ENCODE data around the gene GATAD2A.

Gene GATAD2A

DNA sequence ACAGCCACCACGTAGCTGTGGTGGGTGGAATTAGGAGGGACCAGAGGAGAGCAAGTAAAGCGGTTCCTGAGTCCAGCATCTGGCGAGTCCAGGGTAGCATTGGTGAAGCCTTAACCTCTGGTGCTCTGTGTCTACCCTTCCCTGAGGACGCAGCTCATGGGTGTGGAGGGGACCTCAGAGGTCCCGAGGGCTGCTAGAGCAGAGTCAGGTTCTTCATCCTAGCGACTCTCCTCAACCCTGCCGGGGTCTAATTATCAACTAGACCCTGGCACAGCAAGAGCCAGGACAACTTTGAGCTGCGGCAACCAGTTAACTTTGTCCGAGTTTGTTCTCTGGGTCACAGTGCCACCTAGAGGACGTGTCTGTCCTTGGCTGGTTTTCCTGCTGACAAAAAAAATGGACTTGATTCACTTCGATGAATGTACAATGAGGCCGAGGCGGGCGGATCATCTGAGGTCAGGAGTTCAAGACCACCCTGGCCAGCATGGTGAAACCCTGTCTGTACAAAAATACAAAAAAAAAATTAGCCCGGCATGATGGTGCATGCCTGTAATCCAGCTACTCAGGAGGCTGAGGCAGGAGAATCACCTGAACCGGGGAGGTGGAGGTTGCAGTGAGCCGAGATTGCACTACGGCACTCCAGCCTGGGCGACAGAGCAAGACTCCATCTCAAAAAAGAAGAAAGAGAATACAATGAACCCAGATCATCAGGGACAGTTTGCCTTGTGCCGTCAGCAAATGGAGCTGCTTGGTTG, 84.9 kb downstream of the GATAD2A start:
- CTCF ChIA-PET: interaction anchor here (0.5 to 1.5 kb wide), 26 partner anchors 11 to 792 kb away, joined by 3 to 8 read pairs (median 3); partner anchors contain the start of gene GATAD2A
- H3K27ac ChIP-seq: peak overlapping the region; percentile 90

DNA sequence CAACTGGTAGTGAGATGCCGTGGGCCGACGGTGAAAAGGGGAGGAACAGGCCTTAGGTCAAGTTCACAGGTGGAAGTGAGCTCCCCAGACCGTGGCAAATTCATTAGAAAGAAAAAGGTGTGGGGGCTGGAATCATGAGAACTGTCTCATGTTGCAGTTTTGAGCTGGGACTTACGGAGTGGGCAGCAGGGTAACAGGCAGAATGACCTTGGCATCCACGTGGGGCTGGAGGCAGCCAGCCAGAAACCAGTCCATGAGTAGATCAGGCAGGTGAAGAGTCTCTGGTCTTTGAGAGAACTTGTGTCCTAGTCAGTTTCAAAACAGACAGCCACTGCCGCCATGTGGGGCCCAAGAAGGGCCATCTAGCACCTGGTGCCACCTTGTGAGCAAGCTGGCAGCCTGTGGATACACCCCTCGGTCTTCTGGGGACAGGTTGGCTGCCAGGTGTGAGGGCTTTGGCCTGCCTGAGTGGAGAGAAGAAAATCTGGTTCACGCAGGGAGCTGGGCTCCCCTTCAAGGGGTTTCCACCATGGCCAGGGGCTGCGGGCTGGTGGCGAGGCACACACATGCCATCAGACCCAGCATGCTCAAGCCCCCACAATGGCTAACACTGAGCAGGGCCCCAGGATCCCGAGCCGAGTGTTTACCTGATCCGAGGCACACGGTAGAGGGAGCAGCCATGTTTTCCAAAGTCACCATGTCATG, 86.0 kb downstream of the GATAD2A start:
- TF ChIP-seq, protein P1, sequence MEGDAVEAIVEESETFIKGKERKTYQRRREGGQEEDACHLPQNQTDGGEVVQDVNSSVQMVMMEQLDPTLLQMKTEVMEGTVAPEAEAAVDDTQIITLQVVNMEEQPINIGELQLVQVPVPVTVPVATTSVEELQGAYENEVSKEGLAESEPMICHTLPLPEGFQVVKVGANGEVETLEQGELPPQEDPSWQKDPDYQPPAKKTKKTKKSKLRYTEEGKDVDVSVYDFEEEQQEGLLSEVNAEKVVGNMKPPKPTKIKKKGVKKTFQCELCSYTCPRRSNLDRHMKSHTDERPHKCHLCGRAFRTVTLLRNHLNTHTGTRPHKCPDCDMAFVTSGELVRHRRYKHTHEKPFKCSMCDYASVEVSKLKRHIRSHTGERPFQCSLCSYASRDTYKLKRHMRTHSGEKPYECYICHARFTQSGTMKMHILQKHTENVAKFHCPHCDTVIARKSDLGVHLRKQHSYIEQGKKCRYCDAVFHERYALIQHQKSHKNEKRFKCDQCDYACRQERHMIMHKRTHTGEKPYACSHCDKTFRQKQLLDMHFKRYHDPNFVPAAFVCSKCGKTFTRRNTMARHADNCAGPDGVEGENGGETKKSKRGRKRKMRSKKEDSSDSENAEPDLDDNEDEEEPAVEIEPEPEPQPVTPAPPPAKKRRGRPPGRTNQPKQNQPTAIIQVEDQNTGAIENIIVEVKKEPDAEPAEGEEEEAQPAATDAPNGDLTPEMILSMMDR (conservative IDR thresholded peaks at IDR 0.05; ENCODE audit: low read depth): no peak
- DNase-seq (ENCODE audit: low spot score): no peak
- CTCF ChIA-PET: interaction anchor here (0.8 to 1.5 kb wide), 7 partner anchors 12 to 791 kb away, joined by 3 to 8 read pairs (median 3); partner anchors contain the start of gene GATAD2A
- peak overlapping the region; percentile 25 for H3K27ac ChIP-seq
- POLR2A ChIA-PET (ENCODE audit: low non-redundant PET): no interaction called here

More for the DNA sequence above, 84.9 kb downstream of the GATAD2A start:
- DNase-seq (ENCODE audit: low spot score): peak; percentile 75
- POLR2A ChIA-PET (ENCODE audit: low non-redundant PET): no interaction called here
- TF ChIP-seq, protein P1 (conservative IDR thresholded peaks at IDR 0.05; ENCODE audit: low read depth): peak; percentile 93

DNA sequence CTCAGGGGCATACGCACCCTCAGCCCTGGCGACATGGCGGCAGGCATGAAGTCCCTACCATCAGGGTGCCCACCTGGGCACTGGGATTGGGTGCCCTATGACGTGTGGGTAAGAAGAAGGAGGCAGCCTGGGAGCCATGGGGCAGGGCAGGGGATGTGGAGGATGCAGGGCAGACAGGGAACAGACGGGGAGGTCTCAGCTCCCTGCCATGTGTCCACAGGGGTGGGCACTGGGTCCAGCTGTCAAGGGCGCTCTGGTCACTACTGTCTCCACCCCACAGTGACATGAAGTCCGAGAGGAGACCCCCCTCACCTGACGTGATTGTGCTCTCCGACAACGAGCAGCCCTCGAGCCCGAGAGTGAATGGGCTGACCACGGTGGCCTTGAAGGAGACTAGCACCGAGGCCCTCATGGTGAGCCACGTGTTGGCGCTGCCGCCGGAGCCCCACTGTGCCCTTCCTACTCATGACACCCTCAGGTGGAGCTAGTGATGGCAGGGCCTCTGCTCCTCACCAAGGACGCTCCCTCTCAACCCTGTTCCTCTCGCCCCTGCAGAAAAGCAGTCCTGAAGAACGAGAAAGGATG, 86.6 kb downstream of the GATAD2A start:
- POLR2A ChIA-PET (ENCODE audit: low non-redundant PET): no interaction called here
- DNase-seq (ENCODE audit: low spot score): no peak
- TF ChIP-seq, protein P1 (conservative IDR thresholded peaks at IDR 0.05; ENCODE audit: low read depth): no peak
- peak overlapping the region; percentile 25 for H3K27ac ChIP-seq
- CTCF ChIA-PET: interaction anchor here (0.6 to 0.8 kb wide), 2 partner anchors 13 to 323 kb away, joined by 4 read pairs; no protein-coding TSS in a partner anchor

DNA sequence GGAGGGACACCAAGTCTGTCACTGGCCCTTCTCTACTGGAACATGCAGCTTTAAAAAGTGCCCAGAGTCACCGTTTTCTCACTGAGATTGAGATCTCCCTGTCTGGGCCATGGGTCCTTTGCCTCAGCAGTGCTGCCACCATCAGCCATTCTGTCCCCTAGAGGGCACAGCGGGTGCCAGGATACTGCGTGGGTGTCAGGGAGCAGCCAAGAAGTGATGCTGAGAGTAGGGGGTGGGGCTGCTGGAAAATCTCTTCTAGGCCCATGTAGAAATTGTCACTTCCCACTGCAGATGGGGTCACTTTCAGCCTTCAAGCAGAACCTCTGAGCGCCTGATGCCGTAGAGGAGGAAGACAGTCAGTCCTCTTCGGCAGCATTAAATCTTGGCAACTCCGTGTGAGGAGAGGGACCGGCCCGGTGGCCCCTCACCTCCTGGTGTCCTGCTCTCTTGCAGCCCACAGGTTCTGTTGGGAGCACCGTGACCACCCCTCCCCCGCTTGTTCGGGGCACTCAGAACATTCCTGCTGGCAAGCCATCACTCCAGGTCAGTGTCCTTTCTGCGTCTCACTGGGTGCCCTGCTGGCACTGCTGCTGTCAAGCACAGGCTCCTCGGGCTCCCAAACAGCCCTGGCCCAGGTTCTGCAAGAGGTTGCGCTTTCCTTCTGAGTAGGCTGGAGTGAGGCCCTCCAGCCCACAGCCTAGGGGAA, 88.5 kb downstream of the GATAD2A start:
- CTCF ChIA-PET: interaction anchor here (0.6 kb wide), 1 partner anchor 140 kb away, joined by 3 read pairs; no protein-coding TSS in a partner anchor
- DNase-seq (ENCODE audit: low spot score): no peak
- POLR2A ChIA-PET (ENCODE audit: low non-redundant PET): no interaction called here
- TF ChIP-seq, protein P1 (conservative IDR thresholded peaks at IDR 0.05; ENCODE audit: low read depth): no peak
- peak overlapping the region; percentile 4; the same call in 1 of the 2 replicates for H3K27ac ChIP-seq

DNA sequence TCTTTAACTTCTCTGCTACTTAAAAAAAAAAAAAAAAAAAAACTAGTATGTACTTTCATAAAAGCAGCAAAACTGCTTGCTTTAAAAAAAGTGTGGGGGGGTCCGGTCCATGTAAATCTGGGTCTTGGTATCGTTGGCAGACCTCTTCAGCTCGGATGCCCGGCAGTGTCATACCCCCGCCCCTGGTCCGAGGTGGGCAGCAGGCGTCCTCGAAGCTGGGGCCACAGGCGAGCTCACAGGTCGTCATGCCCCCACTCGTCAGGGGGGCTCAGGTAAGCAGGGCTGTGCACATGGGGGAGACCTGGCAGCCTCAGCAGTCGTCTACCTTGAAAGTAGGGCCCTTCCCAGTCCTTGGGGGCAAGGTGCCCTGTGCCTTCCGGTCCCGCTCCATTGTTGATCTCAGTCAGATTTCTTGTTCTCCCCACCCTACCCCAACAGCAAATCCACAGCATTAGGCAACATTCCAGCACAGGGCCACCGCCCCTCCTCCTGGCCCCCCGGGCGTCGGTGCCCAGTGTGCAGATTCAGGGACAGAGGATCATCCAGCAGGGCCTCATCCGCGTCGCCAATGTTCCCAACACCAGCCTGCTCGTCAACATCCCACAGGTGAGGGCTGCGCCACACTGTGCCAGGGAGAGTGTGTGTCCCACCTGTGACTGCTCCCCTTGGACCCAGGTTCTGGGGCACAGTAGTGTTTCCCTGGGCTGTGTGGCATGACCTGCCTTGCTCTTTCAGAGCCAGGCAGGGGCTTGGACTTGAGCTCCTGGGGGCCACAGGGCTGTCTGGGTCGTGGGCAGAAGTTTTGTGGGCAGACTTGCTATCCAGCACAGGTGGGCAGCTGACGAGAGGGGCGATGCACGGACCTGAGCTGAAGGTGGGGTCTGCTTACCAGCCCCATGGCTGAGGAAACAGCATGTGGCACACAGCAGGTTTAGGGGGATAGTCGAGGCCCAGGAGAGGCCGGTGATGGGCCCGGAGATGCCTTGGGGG, 90.4 kb downstream of the GATAD2A start:
- ChIA-PET CTCF (interaction anchor here (0.6 kb wide), 1 partner anchor 115 kb away, joined by 4 read pairs; no protein-coding TSS in a partner anchor), POLR2A (ENCODE audit: low non-redundant PET) (interaction anchor here (0.7 kb wide), 1 partner anchor 87 kb away, joined by 11 read pairs; no protein-coding TSS in a partner anchor)
- TF ChIP-seq, protein P1 (conservative IDR thresholded peaks at IDR 0.05; ENCODE audit: low read depth): no peak

More for the DNA sequence above, 90.4 kb downstream of the GATAD2A start:
- no peak overlapping the region for H3K27ac ChIP-seq
- no peak for DNase-seq (ENCODE audit: low spot score)
